HG03039 (cell line): ENCODE data around the gene TULP1.

ENCODE experiments used
- ATAC-seq: cut with Tn5 transposase; IDR thresholded peaks from one replicate; pipeline ENCODE4 v1.9.1; 2021; ENCODE audit warnings: mild to moderate bottlenecking, moderate library complexity; ENCODE audit not compliant: unreplicated experiment

TULP1 gene

GRCh38 chr6:35497571-35498421 is 14.9 kb downstream of the TULP1 start:
- no peak for ATAC-seq

- no peak for ATAC-seq
Observed at GRCh38 chr6:35496841-35497570, 15.7 kb downstream of the TULP1 start, which contains the start of gene TEAD3. TSS of gene TEAD3 (minus strand) at chr6:35497079.

DNA sequence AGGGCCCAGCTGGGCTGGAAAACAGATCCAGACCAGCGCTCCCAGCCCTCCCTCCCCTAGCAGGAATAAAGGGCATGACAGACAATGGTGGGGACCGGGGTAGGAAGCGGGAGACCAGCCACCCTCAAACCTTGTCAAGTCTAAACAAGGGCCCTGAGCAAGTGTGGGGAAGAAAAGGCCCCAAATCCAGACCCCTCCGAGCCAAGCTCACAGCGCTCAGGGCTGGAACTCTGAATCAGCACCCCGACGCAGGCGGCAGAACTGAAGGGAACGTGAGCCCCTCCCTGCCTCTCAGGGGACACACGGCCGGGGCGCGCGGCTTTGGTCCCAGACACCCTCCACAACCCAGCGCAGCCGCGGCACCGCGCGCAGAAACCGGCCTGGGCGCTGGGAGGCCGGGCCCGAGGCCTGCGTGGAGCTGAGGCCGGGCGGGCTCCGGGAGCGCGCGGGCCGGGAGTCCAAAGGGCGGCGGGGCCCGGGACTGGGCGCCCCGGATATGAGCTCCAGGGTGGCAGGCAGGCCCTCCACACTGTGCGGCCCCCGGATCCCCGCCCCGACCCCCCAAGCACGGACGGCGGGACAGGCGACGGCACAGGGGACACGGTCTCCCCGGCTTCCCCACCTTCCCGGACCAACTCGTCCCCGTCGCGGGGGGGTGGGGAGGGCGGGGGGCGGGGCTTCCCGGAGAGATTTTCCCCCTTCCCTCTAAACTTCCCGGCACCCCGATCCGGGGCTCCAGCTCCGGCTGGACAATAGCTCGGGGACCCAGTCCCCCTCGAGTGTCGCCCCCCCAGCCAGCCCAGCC is 16.5 kb downstream of the TULP1 start:
- ATAC-seq: no peak

DNA sequence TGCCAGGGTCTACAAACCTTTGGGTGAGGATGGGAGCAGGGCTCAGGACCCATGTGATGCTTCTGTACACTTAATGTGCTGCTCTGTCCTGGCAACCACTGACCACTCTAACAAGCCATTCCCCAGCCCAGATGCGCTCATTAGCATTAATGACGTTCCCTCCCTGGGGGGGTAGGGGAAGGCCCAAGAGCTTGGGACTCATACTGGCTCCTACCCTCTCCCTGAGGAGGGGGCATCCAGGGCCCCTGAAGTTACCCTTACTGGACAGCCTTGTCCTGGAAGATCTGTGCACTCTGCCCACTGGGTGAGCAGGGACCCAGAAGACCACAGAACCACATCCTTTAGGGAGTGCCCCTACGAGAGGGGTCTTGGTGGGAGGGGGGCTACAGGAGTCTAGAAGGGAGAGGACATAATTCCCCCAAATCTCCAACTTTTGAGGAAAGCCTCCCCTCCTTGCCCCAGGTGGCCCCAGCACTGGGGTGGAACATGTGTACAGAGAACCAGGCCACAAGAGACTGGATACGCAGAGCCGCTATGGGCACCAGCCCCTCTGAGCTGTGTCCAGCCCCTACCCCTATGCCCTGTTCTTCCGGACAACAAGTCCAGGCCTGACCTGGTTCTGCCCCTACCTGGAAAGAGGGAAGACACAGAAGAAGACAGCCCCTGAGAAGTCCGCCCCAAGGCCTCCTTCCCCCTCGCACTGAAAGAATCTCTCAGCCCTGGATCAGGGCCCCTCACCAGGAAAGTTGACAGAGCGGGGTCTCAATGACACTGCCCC is 17.2 kb downstream of the TULP1 start:
- no peak for ATAC-seq

DNA sequence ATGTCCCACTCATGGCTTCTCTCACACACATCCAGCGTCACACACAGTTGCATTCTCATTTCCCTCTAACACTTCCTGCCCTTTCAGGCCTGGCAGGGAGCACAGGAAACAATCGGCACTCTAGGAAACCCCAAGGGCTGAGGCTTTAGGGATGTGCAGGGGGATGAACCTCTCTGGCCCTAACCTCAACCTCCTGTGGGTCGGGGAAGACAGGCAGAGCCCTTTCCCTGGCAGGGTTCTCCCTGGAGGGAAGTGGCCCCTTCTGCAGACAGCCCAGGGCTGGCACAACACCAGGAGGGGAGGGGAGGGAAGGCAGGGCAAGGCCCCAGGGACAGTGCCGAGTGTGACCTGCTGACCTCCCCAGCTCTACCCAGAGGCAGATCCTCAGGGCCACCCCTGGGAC is 18.5 kb downstream of the TULP1 start:
- no peak for ATAC-seq

DNA sequence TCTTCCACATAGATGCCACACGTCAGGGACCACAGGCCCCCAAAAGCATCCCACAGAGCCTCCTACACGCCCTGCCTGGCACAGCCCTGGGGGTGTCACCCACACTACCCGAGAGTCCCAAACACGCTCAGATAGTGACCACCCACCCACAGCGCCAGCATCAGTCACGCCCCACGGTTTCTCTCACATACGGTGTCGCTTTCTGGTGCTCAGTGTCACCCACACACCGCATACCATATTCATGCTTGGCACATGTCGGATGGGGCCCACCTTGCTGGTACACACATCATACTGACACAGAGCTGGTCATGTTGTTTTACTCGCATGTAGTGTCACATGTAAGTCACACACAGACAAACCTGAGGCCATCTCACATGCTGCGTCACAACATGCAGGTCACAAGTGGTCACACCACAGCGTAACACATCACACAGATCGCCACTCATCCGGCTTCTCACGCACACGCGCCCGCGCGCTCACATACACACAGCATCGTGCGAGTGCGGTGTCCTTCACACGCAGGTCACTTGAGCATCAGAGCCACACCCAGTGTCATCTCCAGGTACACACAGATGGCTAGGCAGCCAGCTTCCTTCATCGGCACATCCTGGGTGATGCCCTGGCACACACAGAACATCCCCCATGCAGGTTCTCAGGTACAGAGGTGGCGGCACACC is 19.3 kb downstream of the TULP1 start:
- ATAC-seq: no peak

- no peak for ATAC-seq
Observed at GRCh38 chr6:35492974-35493284, 19.8 kb downstream of the TULP1 start.

DNA sequence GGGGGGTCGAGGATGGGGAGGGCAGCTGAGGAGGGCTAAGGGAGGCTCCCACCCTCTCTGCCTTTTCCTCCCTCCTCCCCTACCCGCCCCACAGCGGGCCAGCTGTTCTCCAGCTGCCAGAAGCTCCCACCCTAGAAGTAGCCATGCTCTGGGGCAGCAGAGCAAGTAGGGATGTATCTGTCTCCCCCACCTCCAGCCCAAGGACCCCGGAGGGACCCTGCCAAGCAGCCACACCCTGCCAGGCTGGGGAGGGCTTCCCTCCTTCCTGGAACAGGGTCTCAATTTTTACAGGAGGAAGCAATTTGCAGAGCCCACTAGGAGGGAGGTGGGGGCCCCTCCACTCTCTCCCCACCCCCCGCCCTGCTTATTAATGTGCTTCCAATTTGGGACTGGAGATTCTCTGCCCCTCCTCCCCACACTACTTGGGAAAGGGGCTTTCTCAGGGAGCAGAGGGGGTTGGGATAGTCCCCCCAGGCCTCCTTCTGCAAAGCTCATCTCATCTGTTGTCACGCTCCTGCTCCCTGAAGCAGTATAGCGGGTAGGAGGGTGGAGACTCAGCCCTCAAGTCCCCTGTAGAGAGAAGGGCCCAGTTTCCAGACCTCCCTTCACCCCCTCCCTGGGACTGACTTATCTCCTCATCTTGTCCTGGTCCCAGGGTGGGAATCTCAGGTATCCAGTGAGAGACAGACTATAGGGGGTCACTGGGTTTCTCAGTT is 20.3 kb downstream of the TULP1 start:
- no peak for ATAC-seq

DNA sequence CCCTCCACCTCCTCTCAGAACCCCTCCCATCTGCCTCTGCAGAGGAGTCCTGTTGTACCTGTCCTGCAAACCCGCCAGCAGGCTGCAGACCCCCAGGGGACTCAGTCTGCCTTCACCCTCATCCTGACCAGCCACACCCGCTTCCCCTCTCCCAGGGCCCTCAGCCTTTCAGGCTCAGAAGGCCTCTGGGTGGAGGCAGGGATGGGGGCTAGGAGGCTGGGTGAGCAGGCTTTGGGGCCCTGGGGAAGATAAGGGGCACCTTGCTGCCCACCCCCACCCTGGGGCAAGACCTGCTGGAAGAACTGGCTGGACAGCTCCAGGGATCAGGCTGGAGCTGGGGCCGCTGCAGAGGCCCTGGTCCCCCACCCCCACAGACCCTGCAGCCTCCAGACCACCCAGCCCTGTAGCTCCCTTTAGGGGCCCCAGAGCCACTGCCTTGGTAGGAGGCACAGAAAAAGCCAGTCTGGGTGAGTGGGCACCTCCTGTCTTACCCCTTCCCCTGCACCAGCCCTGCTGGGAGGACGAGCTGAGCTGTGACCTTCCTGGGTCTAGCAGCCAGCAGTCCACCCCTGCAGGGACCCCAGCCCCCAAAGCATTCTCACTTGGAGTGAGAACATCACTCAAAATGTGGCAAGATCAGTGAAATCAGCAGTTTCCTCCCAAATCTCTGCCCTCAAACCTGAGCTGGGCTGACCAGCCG is 21.0 kb downstream of the TULP1 start:
- no peak for ATAC-seq

GRCh38 chr6:35490821-35491557 is 21.7 kb downstream of the TULP1 start:
- no peak for ATAC-seq

DNA sequence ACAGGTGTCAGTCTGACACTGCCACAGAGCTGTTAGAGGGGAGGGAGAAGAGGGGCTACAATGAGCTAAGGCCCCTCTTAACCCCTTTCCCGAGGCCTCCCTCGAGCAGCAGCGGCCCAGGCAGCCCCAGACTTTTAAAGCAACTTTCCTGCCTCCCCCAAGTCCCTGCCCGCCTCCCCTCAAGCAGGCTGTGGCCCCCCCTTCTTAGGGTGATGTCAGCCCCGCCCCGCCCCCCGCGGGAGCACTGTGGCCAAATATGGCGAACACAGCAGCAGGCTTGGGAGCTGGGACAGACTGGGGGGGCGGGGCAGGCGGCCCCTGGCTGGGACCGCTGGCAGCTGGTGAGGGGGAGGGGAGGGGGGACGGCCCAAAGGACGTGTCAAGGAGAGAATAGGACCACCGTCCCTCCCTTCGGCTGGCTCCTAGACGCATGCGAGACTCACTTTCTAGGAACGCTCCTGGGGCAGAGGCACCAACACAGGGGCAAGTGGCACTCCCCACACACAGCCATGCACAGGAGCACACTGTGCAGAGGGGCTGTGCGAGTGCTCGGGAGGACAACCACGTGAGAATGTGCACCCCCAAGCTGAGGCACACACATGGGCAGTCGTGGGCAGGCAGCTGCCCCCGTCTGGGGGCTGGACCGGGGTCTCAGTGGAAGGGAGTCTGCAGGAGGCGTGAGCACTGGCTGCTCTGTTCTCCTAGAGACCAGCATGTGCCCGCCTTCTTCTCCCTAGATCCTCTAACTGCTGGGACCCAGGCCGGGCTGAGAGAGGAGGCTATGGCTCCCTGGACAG is 22.5 kb downstream of the TULP1 start:
- ATAC-seq: no peak

- no peak for ATAC-seq
Observed at GRCh38 chr6:35489066-35489465, 23.6 kb downstream of the TULP1 start.

GRCh38 chr6:35488517-35488862 is 24.2 kb downstream of the TULP1 start:
- ATAC-seq: no peak

- no peak for ATAC-seq
Observed at GRCh38 chr6:35487658-35488516, 24.8 kb downstream of the TULP1 start.

DNA sequence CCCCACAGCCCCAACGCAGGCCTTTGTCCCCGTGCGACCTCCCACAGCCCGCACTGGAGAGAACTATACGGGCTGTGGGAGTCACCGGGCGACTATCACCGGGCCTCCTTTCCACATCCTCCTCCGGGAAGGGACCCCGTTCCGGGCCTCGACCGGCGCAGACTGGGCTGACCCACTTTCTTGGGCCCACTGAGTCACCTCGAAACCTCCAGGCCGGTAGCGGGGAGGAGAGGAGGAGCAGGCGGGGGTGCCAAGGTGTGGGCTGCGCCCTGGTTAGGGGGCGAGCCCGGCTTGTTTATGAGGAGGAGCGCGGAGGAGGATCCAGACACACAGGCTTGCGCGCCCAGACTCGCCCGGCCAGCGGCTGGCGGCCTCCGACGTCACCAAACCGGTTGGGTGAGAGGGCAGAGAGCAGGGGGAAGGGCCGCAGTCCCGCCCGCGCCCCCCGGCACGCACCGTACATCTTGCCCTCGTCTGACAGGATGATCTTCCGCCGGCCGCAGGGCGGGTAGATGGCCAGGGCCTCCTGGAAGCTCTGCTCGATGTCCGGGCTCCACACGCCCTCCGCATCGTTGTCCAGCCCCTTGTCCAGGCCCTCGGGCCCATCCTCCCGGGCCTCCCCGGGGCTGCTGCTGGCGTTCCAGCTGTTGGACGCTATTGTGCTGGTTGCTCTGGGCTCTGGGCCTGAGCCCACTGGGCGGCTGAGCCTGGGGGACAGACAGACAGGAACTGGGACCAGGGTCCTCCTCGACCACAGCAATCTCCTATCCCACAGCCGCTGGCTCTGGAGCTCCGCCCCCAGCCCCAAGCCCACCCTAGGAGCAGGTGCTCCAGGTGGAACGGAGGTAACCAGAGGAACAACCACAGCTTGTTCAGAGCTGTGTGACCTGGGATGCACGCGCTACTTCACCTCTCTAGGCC is 26.4 kb downstream of the TULP1 start:
- no peak for ATAC-seq
